ENCODE measurements around the gene AMMECR1L. TPM values are rescaled to one million over a fixed set of nuclear protein-coding genes. Genes with fewer than 3 reads are reported as not detected.

Gene AMMECR1L
- total RNA-seq, 1 experiment from 2014 or later = 19.1 TPM

GRCh38 chr2:127843677-127844076 is 42.1 kb downstream of the AMMECR1L start:
- ChIA-PET RAD21 (ENCODE audit: low non-redundant PET in 1 of 2, low total read pairs in 2 of 2, uncharacterized antibody in 2 of 2, unreplicated experiment in 2 of 2) (no interaction called here), CTCF (no interaction called here), POLR2A (no interaction called here)
- H3K9me3 ChIP-seq (ENCODE audit: control insufficient read depth in 1 of 2, insufficient read depth in 1 of 2, low read depth in 1 of 2, low read length in 2 of 2) = no peaks in the 10 kb centered on the region
- DNase-seq (ENCODE audit: low read depth, low spot score) = no peak
- no peak overlapping the region for H3K9ac ChIP-seq (ENCODE audit: low read length)
- BruUV-seq (replicated peaks) = no TSS peak
- no peak overlapping the region for H2AFZ ChIP-seq (ENCODE audit: low read depth, low read length, poor library complexity, severe bottlenecking)
- ATAC-seq = no peak
- no peaks in the 10 kb centered on the region; the same call in 1 of the 2 replicates for H3K79me2 ChIP-seq (ENCODE audit: insufficient read depth, low read length)
- no peaks in the 10 kb centered on the region for H3K4me1 ChIP-seq (ENCODE audit: control insufficient read depth in 1 of 2, insufficient read depth in 2 of 2, low read length in 2 of 2)
- H3K9me2 ChIP-seq (ENCODE audit: insufficient read depth) = no peaks in the 10 kb centered on the region
- no peaks in the 10 kb centered on the region for H4K20me1 ChIP-seq (ENCODE audit: insufficient read depth)
- H3K4me2 ChIP-seq (ENCODE audit: low read length) = no peak overlapping the region
- no peak overlapping the region for H3K4me3 ChIP-seq (replicated peaks in 1 of 2; ENCODE audit: low read depth in 1 of 2, low read length in 2 of 2)
- intact Hi-C loops (cut with micrococcal nuclease) = no loop called here
- no peak overlapping the region for H3K27ac ChIP-seq (ENCODE audit: low read depth, low read length)
- no peaks in the 10 kb centered on the region for H3K27me3 ChIP-seq (ENCODE audit: insufficient read depth, low read length)
- peaks cover 29% of the 10 kb centered on the region in 2 experiments for H3K36me3 ChIP-seq (ENCODE audit: control insufficient read depth in 1 of 2, insufficient read depth in 2 of 2, low read length in 2 of 2)
- no peak for TF ChIP-seq RAD21 (IDR thresholded peaks at IDR 0.05; ENCODE audit: low read depth)
- TF ChIP-seq YY1 (IDR thresholded peaks at IDR 0.05; ENCODE audit: extremely low read depth, insufficient replicate concordance, low read depth, low read length) = no peak
- TF ChIP-seq SRF (IDR thresholded peaks at IDR 0.05; ENCODE audit: low read depth) = no peak
- TF ChIP-seq TCF7L2 (IDR thresholded peaks at IDR 0.05; ENCODE audit: borderline replicate concordance, extremely low read depth, insufficient read depth, insufficient read length) = no peak
- TF ChIP-seq ATF3 (IDR thresholded peaks at IDR 0.05) = no peak
- TF ChIP-seq ZNF274 (IDR thresholded peaks at IDR 0.05; ENCODE audit: low read depth, low read length) = no peak
- TF ChIP-seq ZBTB33 (IDR thresholded peaks at IDR 0.05; ENCODE audit: extremely low read depth, insufficient replicate concordance, low read length) = no peak
- no peak for TF ChIP-seq CBX3 (IDR thresholded peaks at IDR 0.05; ENCODE audit: low read depth)
- no peak for TF ChIP-seq JUND (IDR thresholded peaks at IDR 0.05)
- no peak for TF ChIP-seq SP1 (IDR thresholded peaks at IDR 0.05; ENCODE audit: low read depth)
- TF ChIP-seq ZFX (IDR thresholded peaks at IDR 0.05) = no peak
- no peak for TF ChIP-seq ELF1 (IDR thresholded peaks at IDR 0.05; ENCODE audit: borderline replicate concordance, low read depth)
- TF ChIP-seq, protein P1, sequence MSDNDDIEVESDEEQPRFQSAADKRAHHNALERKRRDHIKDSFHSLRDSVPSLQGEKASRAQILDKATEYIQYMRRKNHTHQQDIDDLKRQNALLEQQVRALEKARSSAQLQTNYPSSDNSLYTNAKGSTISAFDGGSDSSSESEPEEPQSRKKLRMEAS (IDR thresholded peaks at IDR 0.05) = no peak
- TF ChIP-seq FOSL1 (IDR thresholded peaks at IDR 0.05; ENCODE audit: low read depth) = no peak
- no peak for TF ChIP-seq POLR2AphosphoS5 (IDR thresholded peaks at IDR 0.05; ENCODE audit: low read depth, low read length)
- no peak for TF ChIP-seq SIN3A (IDR thresholded peaks at IDR 0.05; ENCODE audit: low read depth)
- TF ChIP-seq EZH2 (IDR thresholded peaks at IDR 0.05) = no peak
- TF ChIP-seq EZH2phosphoT487 (IDR thresholded peaks at IDR 0.05; ENCODE audit: borderline replicate concordance) = no peak

Measured in HCT116 (cell line).